ENCODE results near the gene TANGO2. TPM values are rescaled to one million over a fixed set of nuclear protein-coding genes. Genes with fewer than 3 reads are reported as not detected.

The TANGO2 gene
- total and polyA plus RNA-seq, 2 donors (not counting 1 experiment from before 2014, with no cell fraction given), result 75.5 to 75.6 TPM

- intact Hi-C loops (cut with micrococcal nuclease), result loop anchor here (1.0 to 10.0 kb wide), 6 partner anchors 37 to 225 kb away; partner anchors contain the start of genes GNB1L, RTL10, TANGO2 and TRMT2A
These were observed 59.0 kb downstream of the TANGO2 start, which contains the start of gene DGCR8 for GRCh38 chr22:20079745-20080444. Gene DGCR8 (plus strand): TSS chr22:20080241. CDS start chr22:20085964, 5,723 bp downstream.

More at GRCh38 chr22:20079745-20080444, 59.0 kb downstream of the TANGO2 start, which contains the start of gene DGCR8:
- DNase-seq (peak; percentile 89), ATAC-seq (ENCODE audit: low read depth) (peak; percentile 95)
- H3K9me3 ChIP-seq (ENCODE audit: control extremely low read depth in 1 of 3, control insufficient read depth in 2 of 3, insufficient read depth in 1 of 3, low read length in 2 of 3), result no peaks in the 10 kb centered on the region
- H3K4me1 Mint-ChIP-seq, result peaks cover 37% of the 10 kb centered on the region
- WGBS (ENCODE audit: insufficient coverage), result under 1% methylated on average over 100 of the region's 100 CpGs
- H3K4me3 ChIP-seq (ENCODE audit: control extremely low read depth in 1 of 5, extremely low read depth in 1 of 5, insufficient read depth in 1 of 5, low read depth in 2 of 5, low read length in 4 of 5), result peak within 1 kb of the TSS; percentile 71 to 95 (median 86)
- peak within 1 kb of the TSS; percentile 29 to 70 for H3K27ac ChIP-seq (ENCODE audit: low read length in 2 of 2)
- peaks cover 44% of the 10 kb centered on the region for H3K79me2 ChIP-seq (ENCODE audit: control insufficient read depth, insufficient read depth, low read length)
- H3K27me3 ChIP-seq (replicated peaks in 1 of 4; ENCODE audit: control extremely low read depth in 1 of 4, control insufficient read depth in 3 of 4, insufficient read depth in 4 of 4, low read length in 3 of 4), result no peaks in the 10 kb centered on the region
- no peaks in the 10 kb centered on the region for H3K27me3 Mint-ChIP-seq
- peak within 1 kb of the TSS; percentile 98 for H2AFZ ChIP-seq (ENCODE audit: insufficient read depth, low read depth, low read length, poor library complexity, severe bottlenecking)
- H3K27ac Mint-ChIP-seq, result peak within 1 kb of the TSS; percentile 89
- H3K4me3 Mint-ChIP-seq, result peak within 1 kb of the TSS; percentile 95
- peak within 1 kb of the TSS; percentile 84 for H3K9ac ChIP-seq (ENCODE audit: low read length)
- H4K20me1 ChIP-seq (ENCODE audit: control insufficient read depth, insufficient read depth, low read length, poor library complexity, severe bottlenecking), result peaks cover 23% of the 10 kb centered on the region
- no peaks in the 10 kb centered on the region for H3K36me3 ChIP-seq (replicated peaks in 1 of 2; ENCODE audit: control extremely low read depth in 1 of 2, control insufficient read depth in 1 of 2, extremely low read depth in 1 of 2, insufficient read depth in 2 of 2, low read length in 1 of 2)
- H3K4me2 ChIP-seq (replicated peaks; ENCODE audit: low read depth, low read length, poor library complexity, severe bottlenecking), result peak within 1 kb of the TSS; percentile 85
- CTCF ChIA-PET, result no interaction called here
- H3K9me3 Mint-ChIP-seq (ENCODE audit: insufficient read depth), result no peaks in the 10 kb centered on the region
- TF ChIP-seq CTCF (IDR thresholded peaks at IDR 0.05) (no peak), EZH2 (IDR thresholded peaks at IDR 0.05; ENCODE audit: borderline replicate concordance, insufficient read depth, low read depth, low read length, poor library complexity, severe bottlenecking) (no peak)
- POLR2A ChIA-PET, result no interaction called here
- peaks cover 9 to 21% of the 10 kb centered on the region in 2 donors for H3K4me1 ChIP-seq (ENCODE audit: control insufficient read depth in 2 of 2, insufficient read depth in 2 of 2, low read length in 2 of 2)

Data from B cell (primary cell).